Vagina (tissue), 2 donors: ENCODE data around the gene EYS.

Experiments used
- CTCF ChIP-seq, 3 experiments: fragments of 450-650 bp in 2 of 3; fragments of 200-600 bp in 1 of 3; sonication (generic) in 1 of 3; IDR thresholded peaks; one replicate each; pipeline ENCODE4 v1.5.1; 2017 to 2019; ENCODE audit warnings: antibody characterized with exemption in 3 of 3, mild to moderate bottlenecking in 2 of 3, moderate library complexity in 2 of 3
- POLR2A ChIP-seq, 2 donors: fragments of 450-650 bp; IDR thresholded peaks; one replicate each; pipeline ENCODE4 v1.6.1; 2017; ENCODE audit warnings: antibody characterized with exemption in 2 of 2, mild to moderate bottlenecking in 2 of 2, moderate library complexity in 2 of 2

GRCh38 chr6:64023693-64024092 is 1683.3 kb downstream of the EYS start:
- TF ChIP-seq POLR2A (IDR thresholded peaks at IDR 0.05) (no peak), CTCF (IDR thresholded peaks at IDR 0.05) (no peak)
